K562 (cell line): ENCODE data around the gene SLC4A2. TPM values are rescaled to one million over a fixed set of nuclear protein-coding genes. Genes with fewer than 3 reads are reported as not detected.

Experiments used
- HSF4 ChIP-seq: fragments of 250-450 bp; sonication (Bioruptor Pico); IDR thresholded peaks from 2 replicates; pipeline ENCODE4 v2.1.2; 2022; ENCODE audit warnings: mild to moderate bottlenecking, moderate library complexity, borderline replicate concordance
- PTBP1 ChIP-seq: fragments of 200-400 bp; formaldehyde crosslinking; IDR thresholded peaks from 2 replicates; pipeline ENCODE4 v1.6.1; 2017; ENCODE audit warnings: low read depth, low read length
- ZBTB1 ChIP-seq: sonication (generic); formaldehyde crosslinking; IDR thresholded peaks from 2 replicates; pipeline ENCODE4 v1.8.1; 2023; ENCODE audit warnings: missing genetic modification reagents, low read depth, mild to moderate bottlenecking, borderline replicate concordance
- ZBTB34 ChIP-seq: fragments of 250-450 bp; sonication (Bioruptor Pico); IDR thresholded peaks from 2 replicates; pipeline ENCODE4 v1.8.0; 2021; ENCODE audit warnings: mild to moderate bottlenecking, moderate library complexity
- ZNF79 ChIP-seq: fragments of 250-450 bp; sonication (Bioruptor Pico); IDR thresholded peaks from 2 replicates; pipeline ENCODE4 v1.4.0; 2020; ENCODE audit warnings: low read depth, mild to moderate bottlenecking, moderate library complexity
- polyA plus RNA-seq, 8 experiments: library from polyadenylated mRNA; depleted of rRNA in 4 of 8; stranded (reverse) in 5 of 8; unstranded in 3 of 8; fragments of >200 nt; fragmentation: Nextera tagmentation in 2 of 8; fragmentation: Illumina TruSeq in 1 of 8; extraction: Ambion mirVana in 2 of 8; extraction: Trizol in 1 of 8; gene quantifications; 2 replicates each; pipeline versions ENCODE4 v1.2.1 to v1.2.3, GENCODE V29; 2011 to 2014; ENCODE audit warnings: inconsistent platforms in 1 of 8, missing spikeins in 1 of 8
- total RNA-seq, 7 experiments: library from RNA; depleted of rRNA in 6 of 7; stranded (reverse); fragments of >200 nt in 6 of 7; fragmentation: Illumina TruSeq in 2 of 7; extraction: Trizol in 2 of 7; gene quantifications; 2 replicates each; pipeline versions ENCODE4 v1.2.1 to v1.2.3, GENCODE V29; 2011 to 2021; ENCODE audit warnings: low replicate concordance in 1 of 7
- TF ChIP-seq, protein P1 (sequence below): sonication (generic); formaldehyde crosslinking; IDR thresholded peaks from 2 replicates; pipeline ENCODE4 v1.8.0; 2023; ENCODE audit warnings: missing genetic modification reagents, mild to moderate bottlenecking, borderline replicate concordance
- TF ChIP-seq, protein P2 (sequence below), 2 experiments: fragments of 450-650 bp; conservative IDR thresholded peaks; 2 replicates each; pipeline ENCODE4 v1.6.1; 2017; ENCODE audit warnings: mild to moderate bottlenecking in 2 of 2, moderate library complexity in 2 of 2
- TF ChIP-seq, protein P3 (sequence below): sonication (generic); formaldehyde crosslinking; IDR thresholded peaks from 2 replicates; pipeline ENCODE4 v1.9.0; 2022; ENCODE audit warnings: mild to moderate bottlenecking, missing genetic modification reagents
- TF ChIP-seq, protein P4 (sequence below): fragments of 250-450 bp; sonication (Bioruptor Pico); IDR thresholded peaks from 2 replicates; pipeline ENCODE4 v1.8.0; 2022; ENCODE audit warnings: moderate library complexity, mild to moderate bottlenecking, inconsistent platforms
- TF ChIP-seq, protein P5 (sequence below): IDR thresholded peaks from 3 replicates; pipeline ENCODE4 v1.6.1; 2011; ENCODE audit warnings: borderline replicate concordance, mild to moderate bottlenecking, moderate library complexity; ENCODE audit not compliant: insufficient read length; ENCODE audit errors: extremely low read depth

Gene SLC4A2
- total and polyA plus RNA-seq, 9 of the 15 experiments (the other 6 are each of a cell fraction or from before 2014, with no cell fraction given): 11.4 to 375 (median 130) TPM

DNA sequence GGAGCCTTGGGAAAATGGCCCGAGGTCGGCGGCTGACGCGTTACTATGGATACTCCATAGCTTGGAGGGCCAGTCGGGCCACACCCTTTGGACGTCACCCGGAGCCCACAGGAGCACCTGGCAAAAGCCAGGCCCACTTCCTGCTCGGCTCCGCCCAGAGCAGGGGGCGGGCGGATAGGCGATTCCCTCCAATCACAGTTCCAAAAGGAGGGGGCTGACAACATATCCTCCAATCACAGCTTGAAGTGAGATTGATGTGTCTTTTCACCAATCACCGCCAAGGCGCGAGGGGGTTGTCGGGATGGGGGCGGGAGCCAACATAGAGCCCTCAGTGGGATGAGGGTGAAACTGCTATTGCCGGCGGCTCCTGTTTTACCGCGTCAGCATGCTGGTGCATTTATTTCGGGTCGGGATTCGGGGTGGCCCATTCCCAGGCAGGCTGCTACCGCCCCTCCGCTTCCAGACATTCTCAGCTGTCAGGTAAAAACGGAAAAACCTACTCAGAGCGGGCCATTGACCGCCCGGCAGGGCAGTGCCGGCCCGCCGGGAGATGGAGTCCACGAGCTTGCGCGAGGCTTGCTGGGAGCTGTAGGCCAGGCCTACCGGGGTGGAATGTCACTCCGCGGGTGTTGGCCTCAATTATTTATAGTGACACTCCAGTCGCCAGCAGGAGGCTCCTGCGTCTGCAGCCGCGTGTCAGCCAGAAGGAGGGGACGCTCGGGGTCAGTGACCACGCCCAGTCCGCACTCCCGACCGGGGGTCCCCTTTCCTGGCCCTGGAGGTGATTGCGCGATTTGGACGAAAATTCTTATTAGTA is 31.1 kb upstream of the SLC4A2 start, which contains the start of gene ABCB8 (continued):
- TF ChIP-seq ZBTB34: no peak
- TF ChIP-seq ZNF79 (CRISPR knock-in tag): peak; percentile 48; the same call in 1 of the 2 replicates
- TF ChIP-seq, protein P1, sequence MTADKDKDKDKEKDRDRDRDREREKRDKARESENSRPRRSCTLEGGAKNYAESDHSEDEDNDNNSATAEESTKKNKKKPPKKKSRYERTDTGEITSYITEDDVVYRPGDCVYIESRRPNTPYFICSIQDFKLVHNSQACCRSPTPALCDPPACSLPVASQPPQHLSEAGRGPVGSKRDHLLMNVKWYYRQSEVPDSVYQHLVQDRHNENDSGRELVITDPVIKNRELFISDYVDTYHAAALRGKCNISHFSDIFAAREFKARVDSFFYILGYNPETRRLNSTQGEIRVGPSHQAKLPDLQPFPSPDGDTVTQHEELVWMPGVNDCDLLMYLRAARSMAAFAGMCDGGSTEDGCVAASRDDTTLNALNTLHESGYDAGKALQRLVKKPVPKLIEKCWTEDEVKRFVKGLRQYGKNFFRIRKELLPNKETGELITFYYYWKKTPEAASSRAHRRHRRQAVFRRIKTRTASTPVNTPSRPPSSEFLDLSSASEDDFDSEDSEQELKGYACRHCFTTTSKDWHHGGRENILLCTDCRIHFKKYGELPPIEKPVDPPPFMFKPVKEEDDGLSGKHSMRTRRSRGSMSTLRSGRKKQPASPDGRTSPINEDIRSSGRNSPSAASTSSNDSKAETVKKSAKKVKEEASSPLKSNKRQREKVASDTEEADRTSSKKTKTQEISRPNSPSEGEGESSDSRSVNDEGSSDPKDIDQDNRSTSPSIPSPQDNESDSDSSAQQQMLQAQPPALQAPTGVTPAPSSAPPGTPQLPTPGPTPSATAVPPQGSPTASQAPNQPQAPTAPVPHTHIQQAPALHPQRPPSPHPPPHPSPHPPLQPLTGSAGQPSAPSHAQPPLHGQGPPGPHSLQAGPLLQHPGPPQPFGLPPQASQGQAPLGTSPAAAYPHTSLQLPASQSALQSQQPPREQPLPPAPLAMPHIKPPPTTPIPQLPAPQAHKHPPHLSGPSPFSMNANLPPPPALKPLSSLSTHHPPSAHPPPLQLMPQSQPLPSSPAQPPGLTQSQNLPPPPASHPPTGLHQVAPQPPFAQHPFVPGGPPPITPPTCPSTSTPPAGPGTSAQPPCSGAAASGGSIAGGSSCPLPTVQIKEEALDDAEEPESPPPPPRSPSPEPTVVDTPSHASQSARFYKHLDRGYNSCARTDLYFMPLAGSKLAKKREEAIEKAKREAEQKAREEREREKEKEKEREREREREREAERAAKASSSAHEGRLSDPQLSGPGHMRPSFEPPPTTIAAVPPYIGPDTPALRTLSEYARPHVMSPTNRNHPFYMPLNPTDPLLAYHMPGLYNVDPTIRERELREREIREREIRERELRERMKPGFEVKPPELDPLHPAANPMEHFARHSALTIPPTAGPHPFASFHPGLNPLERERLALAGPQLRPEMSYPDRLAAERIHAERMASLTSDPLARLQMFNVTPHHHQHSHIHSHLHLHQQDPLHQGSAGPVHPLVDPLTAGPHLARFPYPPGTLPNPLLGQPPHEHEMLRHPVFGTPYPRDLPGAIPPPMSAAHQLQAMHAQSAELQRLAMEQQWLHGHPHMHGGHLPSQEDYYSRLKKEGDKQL (CRISPR knock-in tag): no peak
- no peak for TF ChIP-seq HSF4 (CRISPR knock-in tag)
- no peak for TF ChIP-seq PTBP1
- TF ChIP-seq, protein P2, sequence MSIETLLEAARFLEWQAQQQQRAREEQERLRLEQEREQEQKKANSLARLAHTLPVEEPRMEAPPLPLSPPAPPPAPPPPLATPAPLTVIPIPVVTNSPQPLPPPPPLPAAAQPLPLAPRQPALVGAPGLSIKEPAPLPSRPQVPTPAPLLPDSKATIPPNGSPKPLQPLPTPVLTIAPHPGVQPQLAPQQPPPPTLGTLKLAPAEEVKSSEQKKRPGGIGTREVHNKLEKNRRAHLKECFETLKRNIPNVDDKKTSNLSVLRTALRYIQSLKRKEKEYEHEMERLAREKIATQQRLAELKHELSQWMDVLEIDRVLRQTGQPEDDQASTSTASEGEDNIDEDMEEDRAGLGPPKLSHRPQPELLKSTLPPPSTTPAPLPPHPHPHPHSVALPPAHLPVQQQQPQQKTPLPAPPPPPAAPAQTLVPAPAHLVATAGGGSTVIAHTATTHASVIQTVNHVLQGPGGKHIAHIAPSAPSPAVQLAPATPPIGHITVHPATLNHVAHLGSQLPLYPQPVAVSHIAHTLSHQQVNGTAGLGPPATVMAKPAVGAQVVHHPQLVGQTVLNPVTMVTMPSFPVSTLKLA (conservative IDR thresholded peaks at IDR 0.05): peak; percentile 96 to 98
- TF ChIP-seq ZBTB1 (CRISPR knock-in tag): peak; percentile 78; the same call in 1 of the 2 replicates
- TF ChIP-seq, protein P3, sequence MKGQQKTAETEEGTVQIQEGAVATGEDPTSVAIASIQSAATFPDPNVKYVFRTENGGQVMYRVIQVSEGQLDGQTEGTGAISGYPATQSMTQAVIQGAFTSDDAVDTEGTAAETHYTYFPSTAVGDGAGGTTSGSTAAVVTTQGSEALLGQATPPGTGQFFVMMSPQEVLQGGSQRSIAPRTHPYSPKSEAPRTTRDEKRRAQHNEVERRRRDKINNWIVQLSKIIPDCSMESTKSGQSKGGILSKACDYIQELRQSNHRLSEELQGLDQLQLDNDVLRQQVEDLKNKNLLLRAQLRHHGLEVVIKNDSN (CRISPR knock-in tag): peak; percentile 47; the same call in 1 of the 2 replicates
- TF ChIP-seq, protein P4, sequence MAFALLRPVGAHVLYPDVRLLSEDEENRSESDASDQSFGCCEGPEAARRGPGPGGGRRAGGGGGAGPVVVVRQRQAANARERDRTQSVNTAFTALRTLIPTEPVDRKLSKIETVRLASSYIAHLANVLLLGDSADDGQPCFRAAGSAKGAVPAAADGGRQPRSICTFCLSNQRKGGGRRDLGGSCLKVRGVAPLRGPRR (CRISPR knock-in tag): no peak
- TF ChIP-seq, protein P5, sequence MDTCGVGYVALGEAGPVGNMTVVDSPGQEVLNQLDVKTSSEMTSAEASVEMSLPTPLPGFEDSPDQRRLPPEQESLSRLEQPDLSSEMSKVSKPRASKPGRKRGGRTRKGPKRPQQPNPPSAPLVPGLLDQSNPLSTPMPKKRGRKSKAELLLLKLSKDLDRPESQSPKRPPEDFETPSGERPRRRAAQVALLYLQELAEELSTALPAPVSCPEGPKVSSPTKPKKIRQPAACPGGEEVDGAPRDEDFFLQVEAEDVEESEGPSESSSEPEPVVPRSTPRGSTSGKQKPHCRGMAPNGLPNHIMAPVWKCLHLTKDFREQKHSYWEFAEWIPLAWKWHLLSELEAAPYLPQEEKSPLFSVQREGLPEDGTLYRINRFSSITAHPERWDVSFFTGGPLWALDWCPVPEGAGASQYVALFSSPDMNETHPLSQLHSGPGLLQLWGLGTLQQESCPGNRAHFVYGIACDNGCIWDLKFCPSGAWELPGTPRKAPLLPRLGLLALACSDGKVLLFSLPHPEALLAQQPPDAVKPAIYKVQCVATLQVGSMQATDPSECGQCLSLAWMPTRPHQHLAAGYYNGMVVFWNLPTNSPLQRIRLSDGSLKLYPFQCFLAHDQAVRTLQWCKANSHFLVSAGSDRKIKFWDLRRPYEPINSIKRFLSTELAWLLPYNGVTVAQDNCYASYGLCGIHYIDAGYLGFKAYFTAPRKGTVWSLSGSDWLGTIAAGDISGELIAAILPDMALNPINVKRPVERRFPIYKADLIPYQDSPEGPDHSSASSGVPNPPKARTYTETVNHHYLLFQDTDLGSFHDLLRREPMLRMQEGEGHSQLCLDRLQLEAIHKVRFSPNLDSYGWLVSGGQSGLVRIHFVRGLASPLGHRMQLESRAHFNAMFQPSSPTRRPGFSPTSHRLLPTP: no peak
